HG03442 (cell line): ENCODE results near the gene AMIGO3.

Experiments
- ATAC-seq: cut with Tn5 transposase; IDR thresholded peaks from one replicate; pipeline ENCODE4 v1.9.1; 2021; ENCODE audit warnings: mild to moderate bottlenecking, moderate library complexity; ENCODE audit not compliant: unreplicated experiment

The AMIGO3 gene

GRCh38 chr3:49725906-49726681, 6.6 kb upstream of the AMIGO3 start:
- ATAC-seq, result no peak

GRCh38 chr3:49724586-49724985, 5.1 kb upstream of the AMIGO3 start:
- ATAC-seq, result no peak

DNA sequence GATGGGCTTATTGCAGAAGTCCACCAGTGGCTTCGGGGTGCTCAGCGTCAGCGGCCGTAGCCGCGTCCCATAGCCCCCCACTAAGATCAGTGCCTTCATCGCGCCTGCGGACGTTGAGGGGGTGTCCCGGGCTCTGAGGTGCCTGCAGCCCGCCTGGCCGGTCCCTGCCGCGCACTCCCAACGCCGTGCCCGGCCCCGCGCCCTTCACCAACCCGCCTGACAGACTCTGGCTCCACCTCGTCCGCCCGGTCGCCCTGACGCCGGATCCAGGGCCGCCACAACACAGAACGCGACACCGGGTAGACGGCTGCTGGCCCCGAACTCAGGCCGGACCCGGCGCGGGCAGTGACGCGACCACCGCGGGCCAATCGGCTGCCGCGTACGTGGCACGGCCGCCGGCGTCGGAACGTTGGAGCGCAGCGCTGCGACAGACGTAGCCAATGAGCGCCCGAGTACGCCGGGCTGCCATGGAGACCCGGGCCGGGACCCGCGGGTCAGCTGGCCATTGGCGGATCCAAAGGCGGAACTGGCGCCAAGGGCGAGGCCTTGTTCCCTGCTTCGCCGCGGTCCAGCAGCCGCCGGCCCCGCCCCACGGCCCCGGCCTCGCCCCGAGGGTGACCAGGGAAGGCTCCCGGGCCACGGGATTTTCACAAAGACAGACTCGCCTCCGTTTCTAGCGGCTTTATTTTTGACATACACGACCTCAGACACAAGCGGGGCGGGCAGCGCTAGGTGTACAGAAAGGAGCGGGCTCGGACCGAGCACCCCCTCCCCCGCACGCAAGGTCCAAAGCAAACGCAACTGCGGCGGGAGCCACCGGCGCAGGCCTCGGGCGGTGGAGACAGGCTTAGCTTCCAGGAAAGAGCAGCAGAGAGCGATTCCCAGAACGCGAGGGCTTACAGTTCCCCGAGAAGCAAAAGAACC, 4.4 kb upstream of the AMIGO3 start, which contains the start of gene GMPPB:
Gene GMPPB (minus strand): TSS at position 324 of the 924 bp plus-strand sequence. CDS start 225 bp downstream, at position 99.
- peak; percentile 72 for ATAC-seq

DNA sequence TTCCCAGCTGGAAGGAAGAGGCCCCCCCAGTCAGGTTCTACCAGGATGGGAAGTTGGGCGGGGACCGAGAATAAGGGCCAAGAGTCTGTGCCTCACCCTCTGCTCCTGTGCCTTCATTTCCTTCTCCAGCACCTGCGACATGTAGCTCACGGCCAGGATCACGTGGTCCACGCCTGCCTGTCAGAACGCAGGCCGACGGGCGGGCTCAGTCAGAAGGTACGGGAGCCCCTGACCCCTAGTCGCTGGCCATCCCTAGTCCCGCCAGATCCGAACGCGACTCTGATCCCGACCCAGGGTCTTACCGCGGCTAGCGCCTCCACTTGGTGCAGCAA, 3.8 kb upstream of the AMIGO3 start:
- peak; percentile 2 for ATAC-seq

- ATAC-seq, result no peak
These were observed 3.4 kb upstream of the AMIGO3 start for GRCh38 chr3:49722896-49723295.

GRCh38 chr3:49721896-49722781, 2.7 kb upstream of the AMIGO3 start:
- no peak for ATAC-seq

- no peak for ATAC-seq
These were observed 2.1 kb upstream of the AMIGO3 start for GRCh38 chr3:49721596-49721895.

DNA sequence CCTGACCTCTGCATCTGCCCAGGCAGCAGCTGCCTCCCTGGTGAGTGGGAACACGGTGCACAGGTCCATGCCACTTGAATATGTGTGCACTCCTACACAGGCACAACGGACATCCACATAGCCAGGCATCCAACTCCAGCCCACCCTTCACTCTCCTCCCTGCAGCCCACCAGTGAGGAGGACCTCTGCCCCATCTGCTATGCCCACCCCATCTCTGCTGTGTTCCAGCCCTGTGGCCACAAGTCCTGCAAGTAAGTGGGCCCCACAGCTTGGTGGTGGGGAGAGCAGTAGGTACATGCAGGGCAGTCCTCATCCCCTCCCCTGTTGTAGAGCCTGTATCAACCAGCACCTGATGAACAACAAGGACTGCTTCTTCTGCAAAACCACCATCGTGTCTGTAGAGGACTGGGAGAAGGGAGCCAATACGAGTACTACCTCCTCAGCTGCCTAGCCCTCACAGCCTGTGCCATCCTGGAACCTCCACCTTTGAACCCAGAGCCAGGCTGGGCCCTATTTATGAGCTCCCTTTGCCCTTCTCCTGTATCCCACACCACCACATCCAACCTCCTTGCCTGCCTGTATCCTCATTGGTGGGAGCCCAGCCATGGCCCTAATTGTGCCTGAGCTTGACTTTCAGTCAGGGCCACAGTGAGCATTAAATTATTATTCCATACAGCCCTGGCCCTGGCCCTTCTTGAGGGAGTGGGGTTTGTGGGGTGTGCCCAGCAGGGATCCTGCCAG, 1.5 kb upstream of the AMIGO3 start:
- ATAC-seq, result no peak

DNA sequence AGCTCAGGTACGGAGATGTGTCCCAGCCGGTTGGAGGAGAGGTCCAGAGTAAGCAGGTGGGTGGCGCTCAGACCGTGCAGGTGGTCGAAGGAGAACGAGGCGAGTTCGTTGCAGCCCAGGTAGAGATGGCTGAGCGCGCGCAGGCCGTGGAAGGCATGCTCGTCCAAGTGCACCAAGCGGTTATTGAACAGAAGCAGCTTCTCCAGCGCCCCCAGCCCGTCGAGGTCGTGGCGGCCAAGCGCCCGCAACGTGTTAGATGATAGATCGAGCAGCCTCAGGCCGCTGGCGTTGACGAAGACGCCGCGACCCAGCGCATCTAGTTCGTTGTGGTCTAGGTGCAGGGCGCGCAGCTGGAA, 648 bp downstream of the AMIGO3 start:
- no peak for ATAC-seq

DNA sequence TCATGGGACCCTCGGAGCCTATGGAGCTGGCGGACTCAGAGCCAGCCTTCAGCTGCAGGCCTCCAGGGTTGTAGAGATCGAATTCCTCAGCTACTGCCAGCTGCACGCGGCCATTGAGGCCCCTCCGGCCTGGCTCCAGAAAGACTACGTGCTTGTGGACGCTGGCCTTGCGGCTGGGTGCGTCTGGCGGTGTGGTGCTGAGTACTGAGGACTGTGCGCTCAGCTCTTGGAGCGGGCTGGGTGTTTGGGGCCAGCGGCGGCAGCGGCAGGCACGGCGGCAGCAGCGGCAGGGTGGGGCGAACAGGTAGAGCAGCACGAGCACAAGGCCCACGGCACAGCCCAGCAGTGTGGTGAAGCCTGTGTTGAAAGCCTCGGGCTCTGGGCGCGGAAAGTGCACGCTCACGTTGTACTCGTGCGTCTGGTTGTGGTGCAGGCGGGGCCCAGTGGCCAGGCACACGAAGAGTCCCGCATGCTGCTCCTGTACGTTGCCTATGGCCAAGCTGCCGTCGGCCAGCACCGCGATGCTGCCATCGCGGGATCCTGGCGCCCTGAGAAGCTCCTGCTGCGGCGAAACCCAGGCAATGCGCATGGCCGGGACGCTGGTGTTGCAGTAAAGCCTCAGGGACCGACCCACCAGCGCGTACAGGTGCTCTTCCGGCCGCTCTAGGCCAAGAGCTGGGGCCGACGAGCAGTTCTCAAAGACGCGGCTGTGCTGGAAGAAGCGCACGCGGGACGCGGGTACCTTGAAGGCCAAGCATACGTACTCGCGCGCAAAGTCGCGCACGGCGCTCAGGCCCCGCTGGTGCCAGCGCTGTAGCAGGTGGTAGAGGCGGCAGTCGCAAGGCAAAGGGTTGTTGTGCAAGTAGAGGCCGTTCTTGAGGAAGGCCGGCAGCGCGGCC, 1.3 kb downstream of the AMIGO3 start:
- ATAC-seq, result no peak

DNA sequence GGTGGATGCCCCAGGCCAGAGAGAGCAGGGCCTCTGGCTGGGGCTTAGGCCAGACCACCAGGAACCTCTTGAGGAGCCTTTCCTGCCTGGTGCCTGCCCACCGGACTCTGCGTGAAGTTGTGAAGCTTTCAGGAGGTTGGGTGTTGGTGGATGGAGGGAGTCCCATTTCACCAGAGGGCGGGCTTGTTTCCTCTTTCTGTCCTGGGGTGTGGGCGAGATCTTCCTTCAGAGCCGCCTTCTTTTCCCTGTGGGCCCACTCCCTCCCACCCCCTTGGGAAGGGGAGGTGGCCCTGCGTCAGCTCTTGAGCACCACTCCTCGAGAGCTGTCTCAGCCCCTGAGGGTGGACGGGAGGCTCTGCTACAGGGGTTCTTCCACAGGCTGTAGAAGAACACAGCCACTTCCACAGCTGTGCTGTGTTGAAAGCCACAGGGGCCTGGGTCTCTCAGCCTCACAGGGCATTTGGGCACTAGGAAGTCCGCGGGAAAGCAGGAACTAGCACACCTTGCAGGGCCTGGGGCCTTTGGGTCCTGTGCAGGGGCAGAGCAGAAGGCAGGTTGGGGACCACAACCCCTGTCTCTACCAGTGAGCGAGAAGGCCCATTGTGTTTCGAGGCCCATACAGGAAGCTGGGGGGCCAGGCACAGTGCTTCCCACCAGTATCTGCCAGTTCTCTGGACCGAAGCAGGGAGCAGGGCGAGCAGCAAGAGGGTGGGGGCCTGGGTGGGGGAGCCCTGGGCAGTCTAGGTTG, 2.1 kb downstream of the AMIGO3 start:
- no peak for ATAC-seq

GRCh38 chr3:49716691-49717210, 2.7 kb downstream of the AMIGO3 start:
- ATAC-seq, result no peak

DNA sequence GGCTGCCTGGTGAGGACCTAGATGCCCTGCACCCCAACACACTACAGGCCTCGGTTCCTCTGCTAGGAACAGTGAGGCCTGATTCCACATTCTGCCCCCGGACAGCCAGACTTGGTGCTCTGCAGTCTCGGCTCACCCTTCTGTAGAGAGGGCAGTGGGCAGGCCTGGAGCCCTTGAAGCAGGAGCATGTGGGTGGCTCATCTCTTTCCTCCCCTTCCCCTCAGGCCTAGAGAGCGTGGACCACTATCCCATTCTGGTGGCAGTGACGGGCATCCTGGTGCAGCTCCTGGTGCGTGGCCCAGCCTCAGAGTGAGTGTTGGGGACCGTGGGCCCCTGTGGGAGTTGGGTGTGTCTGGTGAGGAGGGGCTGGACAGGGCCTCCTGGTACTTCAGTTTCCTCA, 3.3 kb downstream of the AMIGO3 start:
- ATAC-seq, result no peak

DNA sequence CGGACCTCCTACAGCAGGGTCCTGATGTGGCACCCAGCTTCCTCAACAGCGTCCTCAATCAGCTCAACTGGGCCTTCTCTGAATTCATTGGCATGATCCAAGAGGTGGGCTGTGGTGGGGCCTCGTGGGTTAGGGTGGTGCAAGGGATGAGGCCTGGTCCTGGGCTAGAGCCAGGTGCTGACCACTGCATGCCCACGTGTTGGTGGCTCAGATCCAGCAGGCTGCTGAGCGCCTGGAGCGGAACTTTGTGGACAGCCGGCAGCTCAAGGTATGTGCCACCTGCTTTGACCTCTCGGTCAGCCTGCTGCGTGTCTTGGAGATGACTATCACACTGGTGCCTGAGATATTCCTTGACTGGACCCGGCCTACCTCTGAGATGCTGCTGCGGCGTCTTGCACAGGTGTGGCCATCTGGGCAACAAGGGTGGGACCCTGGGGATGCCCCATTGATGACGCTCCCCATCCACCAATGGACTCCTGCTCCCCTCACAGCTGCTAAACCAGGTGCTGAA, 3.8 kb downstream of the AMIGO3 start:
- ATAC-seq, result no peak

- ATAC-seq, result no peak
These were observed 4.5 kb downstream of the AMIGO3 start for GRCh38 chr3:49714728-49715550.

GRCh38 chr3:49713336-49714105, 6.0 kb downstream of the AMIGO3 start:
- ATAC-seq, result no peak
